ENCODE measurements around the gene GTPBP6. TPM values are rescaled to one million over a fixed set of nuclear protein-coding genes. Genes with fewer than 3 reads are reported as not detected.
"Not testable (repeated sequence)": the region's sequence is repeated elsewhere in the genome, so short reads cannot be mapped to it uniquely, and the experiment has no call there.

The GTPBP6 gene
- total RNA-seq, 1 donor from 2014 or later, result 49.9 TPM

GRCh38 chrX:267771-268261 is 50.8 kb downstream of the GTPBP6 start:
- H3K27me3 Mint-ChIP-seq (ENCODE audit: unreplicated experiment), result no peaks in the 10 kb centered on the region
- H3K9me3 Mint-ChIP-seq (ENCODE audit: unreplicated experiment), result no peaks in the 10 kb centered on the region
- H3K27ac Mint-ChIP-seq (ENCODE audit: unreplicated experiment), result no peak overlapping the region
- H3K4me1 Mint-ChIP-seq (ENCODE audit: unreplicated experiment), result no peaks in the 10 kb centered on the region
- TF ChIP-seq CTCF (IDR thresholded peaks at IDR 0.05), result no peak
- no peaks in the 10 kb centered on the region for H3K36me3 Mint-ChIP-seq (ENCODE audit: unreplicated experiment)
- no peak for DNase-seq (ENCODE audit: extremely low spot score, unreplicated experiment)
- H3K4me3 Mint-ChIP-seq (ENCODE audit: unreplicated experiment), result no peak overlapping the region

- H3K27me3 Mint-ChIP-seq (ENCODE audit: unreplicated experiment), result no peaks in the 10 kb centered on the region
- peak; percentile 53 for DNase-seq (ENCODE audit: extremely low spot score, unreplicated experiment)
- H3K9me3 Mint-ChIP-seq (ENCODE audit: unreplicated experiment), result no peaks in the 10 kb centered on the region
- H3K27ac Mint-ChIP-seq (ENCODE audit: unreplicated experiment), result no peak overlapping the region
- peaks cover 5% of the 10 kb centered on the region for H3K4me1 Mint-ChIP-seq (ENCODE audit: unreplicated experiment)
- no peak for TF ChIP-seq CTCF (IDR thresholded peaks at IDR 0.05)
- H3K36me3 Mint-ChIP-seq (ENCODE audit: unreplicated experiment), result no peaks in the 10 kb centered on the region
- no peak overlapping the region for H3K4me3 Mint-ChIP-seq (ENCODE audit: unreplicated experiment)
Observed at GRCh38 chrX:265502-265901, 53.1 kb downstream of the GTPBP6 start.

- Mint-ChIP-seq H3K4me1 (ENCODE audit: unreplicated experiment) (peaks cover 7% of the 10 kb centered on the region), H3K4me3 (ENCODE audit: unreplicated experiment) (no peak overlapping the region), H3K9me3 (ENCODE audit: unreplicated experiment) (no peaks in the 10 kb centered on the region), H3K27me3 (ENCODE audit: unreplicated experiment) (no peaks in the 10 kb centered on the region), H3K36me3 (ENCODE audit: unreplicated experiment) (no peaks in the 10 kb centered on the region), H3K27ac (ENCODE audit: unreplicated experiment) (no peak overlapping the region)
- no peak for TF ChIP-seq CTCF (IDR thresholded peaks at IDR 0.05)
- peak; percentile 54 for DNase-seq (ENCODE audit: extremely low spot score, unreplicated experiment)
Observed at GRCh38 chrX:264634-265455, 53.8 kb downstream of the GTPBP6 start.

GRCh38 chrX:264006-264405 is 54.6 kb downstream of the GTPBP6 start:
- not testable (repeated sequence) for H3K4me3 Mint-ChIP-seq (ENCODE audit: unreplicated experiment); H3K27me3 Mint-ChIP-seq (ENCODE audit: unreplicated experiment); H3K36me3 Mint-ChIP-seq (ENCODE audit: unreplicated experiment); H3K27ac Mint-ChIP-seq (ENCODE audit: unreplicated experiment); H3K4me1 Mint-ChIP-seq (ENCODE audit: unreplicated experiment); H3K9me3 Mint-ChIP-seq (ENCODE audit: unreplicated experiment)
- DNase-seq (ENCODE audit: extremely low spot score, unreplicated experiment), result peak; percentile 76

GRCh38 chrX:262381-262909 is 56.2 kb downstream of the GTPBP6 start:
- Mint-ChIP-seq H3K4me3 (ENCODE audit: unreplicated experiment) (no peak overlapping the region), H3K9me3 (ENCODE audit: unreplicated experiment) (no peaks in the 10 kb centered on the region)
- DNase-seq (ENCODE audit: extremely low spot score, unreplicated experiment), result peak; percentile 40

More at GRCh38 chrX:262381-262909, 56.2 kb downstream of the GTPBP6 start:
- no peak for TF ChIP-seq CTCF (IDR thresholded peaks at IDR 0.05)
- H3K4me1 Mint-ChIP-seq (ENCODE audit: unreplicated experiment), result peaks cover 8% of the 10 kb centered on the region
- no peaks in the 10 kb centered on the region for H3K27me3 Mint-ChIP-seq (ENCODE audit: unreplicated experiment)
- H3K36me3 Mint-ChIP-seq (ENCODE audit: unreplicated experiment), result no peaks in the 10 kb centered on the region
- H3K27ac Mint-ChIP-seq (ENCODE audit: unreplicated experiment), result no peak overlapping the region

Measured in osteocyte (in vitro differentiated cells).